Subcutaneous adipose tissue (tissue), 4 donors: ENCODE data around the gene NEUROD2. TPM values are rescaled to one million over a fixed set of nuclear protein-coding genes. Genes with fewer than 3 reads are reported as not detected.

Experiments used
- CTCF ChIP-seq: fragments of 450-650 bp; IDR thresholded peaks from one replicate; pipeline ENCODE4 v1.5.1; 2016; ENCODE audit warnings: low read depth, mild to moderate bottlenecking, control low read depth, antibody characterized with exemption, moderate library complexity
- total RNA-seq, 4 donors: library from RNA; depleted of rRNA; stranded (reverse); fragments of >200 nt; gene quantifications; one replicate each; pipeline ENCODE4 v1.1.0, GENCODE V29; 2016

The NEUROD2 gene
- total RNA-seq, 4 donors from 2014 or later = not detected

- TF ChIP-seq CTCF = no peak
Measured at GRCh38 chr17:39602533-39603303, 5.0 kb downstream of the NEUROD2 start.

- TF ChIP-seq CTCF = no peak
Measured at GRCh38 chr17:39601758-39602532, 5.8 kb downstream of the NEUROD2 start.

- TF ChIP-seq CTCF = no peak
Measured at GRCh38 chr17:39600997-39601597, 6.6 kb downstream of the NEUROD2 start.

- no peak for TF ChIP-seq CTCF
Measured at GRCh38 chr17:39600288-39600996, 7.3 kb downstream of the NEUROD2 start.

GRCh38 chr17:39599665-39600231, 8.0 kb downstream of the NEUROD2 start:
- no peak for TF ChIP-seq CTCF

GRCh38 chr17:39599004-39599664, 8.6 kb downstream of the NEUROD2 start:
- no peak for TF ChIP-seq CTCF
